Mesodermal cell (in vitro differentiated cells): ENCODE data around the gene ADGRV1.

ENCODE experiments used
- H3K27ac ChIP-seq: 2 replicates; pipeline ENCODE4 v1.7.0; 2013; ENCODE audit warnings: mild to moderate bottlenecking, low read depth, low read length, moderate library complexity; ENCODE audit not compliant: severe bottlenecking
- H3K36me3 ChIP-seq: 2 replicates; pipeline ENCODE4 v1.7.1; 2013; ENCODE audit warnings: mild to moderate bottlenecking, low read length, moderate library complexity; ENCODE audit not compliant: control insufficient read depth, insufficient read depth
- H3K4me1 ChIP-seq: one replicate; pipeline ENCODE4 v1.7.1; 2013; ENCODE audit warnings: mild to moderate bottlenecking, low read length; ENCODE audit not compliant: insufficient read depth, control insufficient read depth, poor library complexity, severe bottlenecking
- H3K4me3 ChIP-seq: 2 replicates; pipeline ENCODE4 v1.7.0; 2013; ENCODE audit warnings: low read length, control low read depth, mild to moderate bottlenecking; ENCODE audit not compliant: insufficient read depth, poor library complexity, severe bottlenecking; ENCODE audit errors: extremely low read depth
- H3K9me3 ChIP-seq: 2 replicates; pipeline ENCODE4 v1.7.1; 2013; ENCODE audit warnings: mild to moderate bottlenecking, low read length, moderate library complexity; ENCODE audit not compliant: control insufficient read depth
- WGBS, 2 experiments: methylation state at CpG; one replicate each; pipeline ENCODE4 v1.1.5; 2013; ENCODE audit warnings: missing lambda C conversion rate in 2 of 2; ENCODE audit not compliant: insufficient coverage in 2 of 2; 5-methylcytosine and 5-hydroxymethylcytosine counted together

Gene ADGRV1

DNA sequence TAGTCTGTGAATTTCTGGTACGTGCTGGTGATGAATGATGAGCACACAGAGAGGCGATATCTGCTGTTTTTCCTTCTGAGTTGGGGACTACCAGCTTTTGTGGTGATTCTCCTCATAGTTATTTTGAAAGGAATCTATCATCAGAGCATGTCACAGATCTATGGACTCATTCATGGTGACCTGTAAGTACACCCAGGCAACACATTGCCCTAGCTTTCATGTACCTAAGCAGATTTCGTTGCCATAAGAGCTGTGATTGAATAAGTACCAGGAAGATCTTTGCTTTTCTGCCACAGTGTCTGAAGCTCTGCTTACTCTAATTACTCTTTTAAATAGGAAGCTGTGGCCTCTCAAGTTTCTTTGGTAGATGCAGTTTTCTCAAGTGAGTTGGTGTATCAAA is 426.7 kb downstream of the ADGRV1 start:
- Histone ChIP-seq H3K9me3 (no peaks in the 10 kb centered on the region), H3K4me1 (no peaks in the 10 kb centered on the region), H3K4me3 (no peak overlapping the region), H3K36me3 (no peaks in the 10 kb centered on the region), H3K27ac (no peak overlapping the region)
- 83% methylated on average over 2 of the region's 3 CpGs; no CpG with 5 or more reads in 1 of the 2 experiments for WGBS, 2 experiments

- H3K9me3 ChIP-seq = no peaks in the 10 kb centered on the region
- 83 to 100% methylated on average over 1 to 2 of the region's 4 CpGs for WGBS, 2 experiments
- H3K4me3 ChIP-seq = no peak overlapping the region
- no peaks in the 10 kb centered on the region for H3K4me1 ChIP-seq
- no peaks in the 10 kb centered on the region for H3K36me3 ChIP-seq
- H3K27ac ChIP-seq = no peak overlapping the region
Measured at GRCh38 chr5:90987726-90988125, 429.1 kb downstream of the ADGRV1 start.

DNA sequence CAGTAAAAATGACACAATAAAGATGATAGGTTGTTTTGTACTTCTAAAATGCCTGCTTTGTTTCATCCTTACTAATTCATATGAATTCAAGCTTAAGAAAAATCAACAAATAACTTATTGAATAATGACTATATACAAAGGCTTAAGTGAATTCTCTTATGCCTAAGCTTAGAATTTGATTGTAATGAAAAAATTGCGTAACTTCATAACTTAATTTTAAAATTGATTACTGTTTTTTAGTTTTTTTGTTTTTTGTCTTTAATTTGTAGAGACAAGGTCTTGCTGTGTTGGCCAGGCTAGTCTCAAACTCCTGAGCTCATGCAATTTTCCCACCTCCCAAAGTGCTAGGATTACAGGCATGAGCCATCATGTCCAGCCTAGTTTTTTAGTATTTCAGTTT is 432.6 kb downstream of the ADGRV1 start:
- H3K4me3 ChIP-seq = no peak overlapping the region
- H3K4me1 ChIP-seq = no peaks in the 10 kb centered on the region
- H3K36me3 ChIP-seq = no peaks in the 10 kb centered on the region
- no CpG with 5 or more reads among the region's 1 CpG for WGBS, 2 experiments
- H3K27ac ChIP-seq = no peak overlapping the region
- peaks cover 9% of the 10 kb centered on the region for H3K9me3 ChIP-seq

GRCh38 chr5:90994796-90995195 is 436.2 kb downstream of the ADGRV1 start:
- no peaks in the 10 kb centered on the region for H3K36me3 ChIP-seq
- H3K9me3 ChIP-seq = peaks cover 9% of the 10 kb centered on the region
- H3K4me1 ChIP-seq = no peaks in the 10 kb centered on the region
- H3K4me3 ChIP-seq = no peak overlapping the region
- H3K27ac ChIP-seq = no peak overlapping the region

GRCh38 chr5:90996089-90996488 is 437.5 kb downstream of the ADGRV1 start:
- no peak overlapping the region for H3K27ac ChIP-seq
- WGBS, 2 experiments = 87 to 96% methylated on average over 3 of the region's 3 CpGs
- H3K36me3 ChIP-seq = no peaks in the 10 kb centered on the region
- peaks cover 9% of the 10 kb centered on the region for H3K9me3 ChIP-seq
- no peaks in the 10 kb centered on the region for H3K4me1 ChIP-seq
- no peak overlapping the region for H3K4me3 ChIP-seq

- no peaks in the 10 kb centered on the region for H3K36me3 ChIP-seq
- H3K4me1 ChIP-seq = no peaks in the 10 kb centered on the region
- no peak overlapping the region for H3K4me3 ChIP-seq
- H3K27ac ChIP-seq = no peak overlapping the region
- 93 to 100% methylated on average over 3 to 4 of the region's 4 CpGs for WGBS, 2 experiments
- peaks cover 9% of the 10 kb centered on the region for H3K9me3 ChIP-seq
Measured at GRCh38 chr5:90997082-90997481, 438.5 kb downstream of the ADGRV1 start.

- no peaks in the 10 kb centered on the region for H3K4me1 ChIP-seq
- H3K4me3 ChIP-seq = no peak overlapping the region
- no peak overlapping the region for H3K27ac ChIP-seq
- 100% methylated on average over 1 of the region's 1 CpG; no CpG with 5 or more reads in 1 of the 2 experiments for WGBS, 2 experiments
- H3K36me3 ChIP-seq = no peaks in the 10 kb centered on the region
- H3K9me3 ChIP-seq = no peaks in the 10 kb centered on the region
Measured at GRCh38 chr5:91000743-91001142, 442.1 kb downstream of the ADGRV1 start.

GRCh38 chr5:91006713-91007112 is 448.1 kb downstream of the ADGRV1 start:
- no peak overlapping the region for H3K27ac ChIP-seq
- no peaks in the 10 kb centered on the region for H3K4me1 ChIP-seq
- no peak overlapping the region for H3K4me3 ChIP-seq
- H3K36me3 ChIP-seq = no peaks in the 10 kb centered on the region
- no CpG with 5 or more reads among the region's 2 CpGs for WGBS, 2 experiments
- no peaks in the 10 kb centered on the region for H3K9me3 ChIP-seq

GRCh38 chr5:91007251-91007650 is 448.7 kb downstream of the ADGRV1 start:
- WGBS, 2 experiments = no CpG with 5 or more reads among the region's 1 CpG
- Histone ChIP-seq H3K36me3 (no peaks in the 10 kb centered on the region), H3K27ac (no peak overlapping the region), H3K4me3 (no peak overlapping the region), H3K4me1 (no peaks in the 10 kb centered on the region), H3K9me3 (no peaks in the 10 kb centered on the region)

DNA sequence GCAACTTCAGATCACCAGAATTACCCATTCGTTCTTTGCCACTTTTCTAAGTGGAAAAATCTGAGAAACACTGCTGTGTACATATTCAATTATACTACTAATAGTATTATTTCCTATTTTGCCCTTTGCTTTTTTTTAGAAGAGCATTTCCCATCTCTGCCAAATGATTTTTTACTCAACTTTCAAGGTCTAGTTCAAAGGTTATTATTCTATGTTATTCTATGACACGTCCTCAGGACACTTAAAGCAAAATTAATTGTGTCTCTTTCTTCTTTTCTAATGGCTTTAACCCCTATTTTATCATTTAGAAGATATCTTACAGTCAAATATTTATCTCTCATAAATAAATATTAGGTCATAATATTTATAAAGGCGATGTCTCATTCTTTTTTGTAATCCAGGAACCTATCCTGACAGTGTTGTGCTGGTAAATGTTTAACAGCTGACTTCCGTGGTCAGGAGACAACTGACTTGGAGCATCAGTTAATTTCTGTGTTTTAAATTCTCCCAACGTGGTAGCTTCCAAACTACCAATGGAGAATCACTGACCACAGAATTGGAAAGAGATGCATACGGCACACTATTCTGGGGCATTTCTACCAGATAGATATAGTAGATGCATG is 449.3 kb downstream of the ADGRV1 start:
- 85% methylated on average over 2 of the region's 6 CpGs; no CpG with 5 or more reads in 1 of the 2 experiments for WGBS, 2 experiments
- H3K27ac ChIP-seq = no peak overlapping the region
- H3K4me1 ChIP-seq = no peaks in the 10 kb centered on the region
- no peak overlapping the region for H3K4me3 ChIP-seq
- no peaks in the 10 kb centered on the region for H3K9me3 ChIP-seq
- no peaks in the 10 kb centered on the region for H3K36me3 ChIP-seq

DNA sequence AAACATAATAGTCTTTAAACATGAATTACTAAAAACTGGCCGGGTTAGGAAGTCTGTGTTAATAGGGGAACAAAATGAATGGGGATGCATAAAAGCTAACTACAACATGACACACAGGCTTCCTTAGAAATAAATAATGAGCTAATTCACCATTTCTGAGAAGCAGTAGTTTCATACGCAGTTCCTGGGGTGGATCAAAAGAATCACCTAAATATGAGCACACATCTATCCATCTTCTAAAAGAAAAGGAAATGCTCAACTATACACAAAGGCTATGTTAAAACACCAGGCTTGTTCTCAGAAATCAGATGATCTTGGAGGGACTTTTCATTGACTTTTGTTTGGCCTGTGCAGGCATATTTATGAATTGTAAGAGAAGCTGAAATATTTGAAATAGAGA is 451.5 kb downstream of the ADGRV1 start:
- Histone ChIP-seq H3K36me3 (no peaks in the 10 kb centered on the region), H3K27ac (no peak overlapping the region), H3K4me3 (no peak overlapping the region), H3K9me3 (no peaks in the 10 kb centered on the region), H3K4me1 (no peaks in the 10 kb centered on the region)
- no CpG with 5 or more reads among the region's 2 CpGs for WGBS, 2 experiments
